Gastroesophageal sphincter (tissue), 4 donors: ENCODE data around the gene CDK11B. TPM values are rescaled to one million over a fixed set of nuclear protein-coding genes. Genes with fewer than 3 reads are reported as not detected.

Source experiments
- ATAC-seq: fragments of 150-250 bp; one replicate; pipeline ENCODE4 v1.9.1; 2016; ENCODE audit warnings: mild to moderate bottlenecking, moderate library complexity
- H3K27ac ChIP-seq, 4 donors: fragments of 200-600 bp; sonication (generic) in 3 of 4; 1 replicate in 3 of 4; 2 replicates in 1 of 4; pipeline ENCODE4 v1.5.1; 2016 to 2019
- H3K27me3 ChIP-seq: fragments of 200-600 bp; sonication (generic); one replicate; pipeline ENCODE4 v1.5.1; 2019
- H3K36me3 ChIP-seq, 2 donors: fragments of 200-600 bp; sonication (generic); one replicate each; pipeline ENCODE4 v1.5.1; 2019; ENCODE audit warnings: control low read depth in 1 of 2
- H3K4me1 ChIP-seq, 3 donors: fragments of 200-600 bp; sonication (generic); 1 replicate in 2 of 3; 2 replicates in 1 of 3; pipeline ENCODE4 v1.5.1; 2016 to 2019; ENCODE audit warnings: control low read depth in 2 of 3
- H3K4me3 ChIP-seq, 2 donors: fragments of 200-600 bp; sonication (generic); one replicate each; pipeline ENCODE4 v1.5.1; 2019; ENCODE audit warnings: mild to moderate bottlenecking in 1 of 2, moderate library complexity in 1 of 2
- H3K9me3 ChIP-seq, 3 donors: fragments of 200-600 bp; sonication (generic); one replicate each; pipeline ENCODE4 v1.5.1; 2017 to 2019; ENCODE audit warnings: control low read depth in 2 of 3
- EP300 ChIP-seq: sonication (generic); formaldehyde crosslinking; IDR thresholded peaks from one replicate; pipeline ENCODE4 v1.6.1; 2017; ENCODE audit warnings: antibody characterized with exemption, mild to moderate bottlenecking
- POLR2A ChIP-seq, 2 donors: fragments of 450-650 bp; IDR thresholded peaks; one replicate each; pipeline ENCODE4 v1.6.1; 2017; ENCODE audit warnings: antibody characterized with exemption in 2 of 2, mild to moderate bottlenecking in 2 of 2, moderate library complexity in 1 of 2
- POLR2AphosphoS5 ChIP-seq: sonication (generic); formaldehyde crosslinking; IDR thresholded peaks from one replicate; pipeline ENCODE4 v1.6.1; 2017; ENCODE audit warnings: antibody characterized with exemption
- WGBS, 2 donors: methylation state at CpG; one replicate each; pipeline ENCODE4 v1.1.5; 2018; ENCODE audit warnings: low coverage in 1 of 2; 5-methylcytosine and 5-hydroxymethylcytosine counted together
- total RNA-seq, 4 donors: library from RNA; depleted of rRNA; stranded (reverse); fragments of >200 nt; gene quantifications; one replicate each; pipeline ENCODE4 v1.1.0, GENCODE V29; 2016
- TF ChIP-seq, protein P1 (sequence below), 4 experiments: fragments of 200-600 bp in 2 of 4; fragments of 450-650 bp in 2 of 4; sonication (generic) in 1 of 4; IDR thresholded peaks; one replicate each; pipeline ENCODE4 v1.5.1; 2017 to 2019; ENCODE audit warnings: antibody characterized with exemption in 4 of 4, mild to moderate bottlenecking in 2 of 4, moderate library complexity in 2 of 4

Gene CDK11B
- total RNA-seq, 4 donors from 2014 or later: 19.2 to 59.3 (median 25.4) TPM

DNA sequence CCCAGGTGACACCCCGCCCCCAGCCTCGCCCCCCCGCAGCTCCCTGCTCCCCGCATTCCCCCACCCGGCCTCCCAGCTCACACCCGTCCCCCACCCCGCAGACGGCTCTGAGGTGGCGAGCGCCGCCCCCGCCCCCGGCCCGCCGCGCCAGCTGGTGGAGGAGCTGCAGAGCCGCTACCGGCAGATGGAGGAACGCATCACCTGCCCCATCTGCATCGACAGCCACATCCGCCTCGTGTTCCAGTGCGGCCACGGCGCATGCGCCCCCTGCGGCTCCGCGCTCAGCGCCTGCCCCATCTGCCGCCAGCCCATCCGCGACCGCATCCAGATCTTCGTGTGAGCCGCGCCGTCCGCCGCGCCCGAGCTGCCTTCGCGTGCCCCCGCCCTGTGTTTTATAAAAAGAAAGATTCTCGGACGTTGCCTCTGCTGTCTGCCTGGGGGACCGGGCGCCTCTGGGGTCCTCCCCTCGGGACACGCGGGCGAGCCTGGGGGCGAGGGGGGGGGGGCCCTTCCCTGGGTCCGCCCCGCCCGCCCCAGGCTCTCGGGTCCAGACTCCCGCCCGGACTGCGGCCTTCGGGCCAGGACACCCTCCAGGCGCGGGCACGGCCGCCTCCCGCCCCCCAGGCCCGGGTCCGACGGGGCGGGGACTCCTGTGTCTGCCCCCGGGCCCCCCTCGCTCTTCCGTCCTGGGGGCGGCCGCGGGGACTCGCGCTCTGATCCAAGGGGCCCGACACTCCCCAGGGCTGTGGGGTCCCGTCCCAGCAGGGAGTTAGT is 28.4 kb downstream of the CDK11B start:
- ATAC-seq: peak; percentile 68
- TF ChIP-seq EP300 (no peak), POLR2AphosphoS5 (no peak), POLR2A (IDR thresholded peaks at IDR 0.05) (no peak)
- TF ChIP-seq, protein P1, sequence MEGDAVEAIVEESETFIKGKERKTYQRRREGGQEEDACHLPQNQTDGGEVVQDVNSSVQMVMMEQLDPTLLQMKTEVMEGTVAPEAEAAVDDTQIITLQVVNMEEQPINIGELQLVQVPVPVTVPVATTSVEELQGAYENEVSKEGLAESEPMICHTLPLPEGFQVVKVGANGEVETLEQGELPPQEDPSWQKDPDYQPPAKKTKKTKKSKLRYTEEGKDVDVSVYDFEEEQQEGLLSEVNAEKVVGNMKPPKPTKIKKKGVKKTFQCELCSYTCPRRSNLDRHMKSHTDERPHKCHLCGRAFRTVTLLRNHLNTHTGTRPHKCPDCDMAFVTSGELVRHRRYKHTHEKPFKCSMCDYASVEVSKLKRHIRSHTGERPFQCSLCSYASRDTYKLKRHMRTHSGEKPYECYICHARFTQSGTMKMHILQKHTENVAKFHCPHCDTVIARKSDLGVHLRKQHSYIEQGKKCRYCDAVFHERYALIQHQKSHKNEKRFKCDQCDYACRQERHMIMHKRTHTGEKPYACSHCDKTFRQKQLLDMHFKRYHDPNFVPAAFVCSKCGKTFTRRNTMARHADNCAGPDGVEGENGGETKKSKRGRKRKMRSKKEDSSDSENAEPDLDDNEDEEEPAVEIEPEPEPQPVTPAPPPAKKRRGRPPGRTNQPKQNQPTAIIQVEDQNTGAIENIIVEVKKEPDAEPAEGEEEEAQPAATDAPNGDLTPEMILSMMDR (IDR thresholded peaks at IDR 0.05): no peak
- H3K9me3 ChIP-seq: no peaks in the 10 kb centered on the region
- peaks cover 0 to 52% of the 10 kb centered on the region in 2 donors for H3K36me3 ChIP-seq
- peaks cover 41% of the 10 kb centered on the region for H3K27me3 ChIP-seq
- peak overlapping the region; percentile 5 to 45 for H3K4me3 ChIP-seq
- peaks cover 0 to 27% (median 9%) of the 10 kb centered on the region in 3 donors for H3K4me1 ChIP-seq
- WGBS, 2 donors: no CpG with 5 or more reads among the region's 81 CpGs
- H3K27ac ChIP-seq: peak overlapping the region in 3 of 4 donors; percentile 78 to 88 (median 83)

DNA sequence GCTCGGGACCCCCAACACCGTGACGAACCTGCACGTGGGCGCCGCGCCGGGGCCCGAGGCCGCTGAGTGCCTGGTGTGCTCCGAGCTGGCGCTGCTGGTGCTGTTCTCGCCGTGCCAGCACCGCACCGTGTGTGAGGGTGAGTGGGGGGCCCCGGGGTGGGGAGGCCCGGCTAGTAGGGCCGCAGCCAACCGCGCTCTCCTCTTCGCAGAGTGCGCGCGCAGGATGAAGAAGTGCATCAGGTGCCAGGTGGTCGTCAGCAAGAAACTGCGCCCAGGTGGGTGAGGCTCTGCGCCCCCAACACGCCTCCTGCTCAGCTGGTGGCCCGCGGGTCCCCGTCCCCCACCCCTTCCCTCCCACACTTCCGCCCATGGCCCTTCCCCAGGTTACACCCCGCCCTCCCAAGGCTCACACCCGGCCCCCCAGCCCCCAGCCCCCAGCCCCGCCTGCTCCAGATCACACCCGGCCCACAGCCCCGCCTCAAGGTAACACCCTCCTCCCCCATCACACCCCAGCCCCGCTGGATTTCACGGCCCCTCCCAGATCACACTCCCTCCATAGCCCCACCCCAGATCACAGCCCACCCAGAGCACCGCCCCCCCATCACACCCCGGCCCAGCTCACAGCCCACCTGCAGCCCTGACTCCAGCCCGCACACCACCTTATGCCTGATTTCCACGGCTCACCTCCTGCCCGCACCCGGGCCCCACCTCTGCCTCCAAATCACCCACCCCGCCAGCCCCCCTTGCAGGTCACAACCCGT is 29.2 kb downstream of the CDK11B start:
- H3K36me3 ChIP-seq: peaks cover 0 to 60% of the 10 kb centered on the region in 2 donors

DNA sequence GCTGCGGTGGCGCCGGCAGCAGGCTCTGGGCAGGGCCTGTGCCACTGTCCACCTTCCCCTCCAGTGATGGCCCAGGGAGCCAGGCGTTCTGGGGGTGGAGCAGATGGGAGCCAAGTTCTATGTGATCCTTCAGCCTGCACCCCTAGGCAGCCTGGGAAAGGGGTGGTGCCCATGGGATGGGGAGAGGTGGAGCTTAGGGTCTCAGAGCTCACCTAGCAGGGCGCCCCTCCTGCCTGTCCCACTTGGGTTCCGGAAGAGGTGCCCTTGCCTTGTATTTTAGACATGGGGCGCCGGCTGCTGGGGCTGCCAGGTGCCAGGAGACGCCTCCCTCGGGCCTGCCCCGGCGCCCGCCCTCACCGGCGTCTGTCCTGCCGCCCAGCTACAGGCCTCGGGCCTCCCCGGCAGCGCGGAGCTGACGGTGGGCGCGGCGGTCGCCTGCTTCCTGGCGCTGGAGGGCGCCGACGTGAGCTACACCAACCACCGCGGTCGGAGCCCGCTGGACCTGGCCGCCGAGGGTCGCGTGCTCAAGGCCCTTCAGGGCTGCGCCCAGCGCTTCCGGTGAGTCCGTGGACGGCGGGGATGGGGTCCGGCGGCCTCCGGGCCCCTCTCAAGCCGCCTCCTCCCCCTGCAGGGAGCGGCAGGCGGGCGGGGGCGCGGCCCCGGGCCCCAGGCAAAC is 29.9 kb downstream of the CDK11B start:
- peak overlapping the region in 1 of 2 donors; percentile 0 for H3K4me3 ChIP-seq
- ATAC-seq: no peak
- H3K36me3 ChIP-seq: peaks cover 0 to 66% of the 10 kb centered on the region in 2 donors
- H3K27ac ChIP-seq: no peak overlapping the region
- WGBS, 2 donors: no CpG with 5 or more reads among the region's 53 CpGs
- peaks cover 41% of the 10 kb centered on the region for H3K27me3 ChIP-seq
- peaks cover 0 to 27% (median 9%) of the 10 kb centered on the region in 3 donors for H3K4me1 ChIP-seq
- TF ChIP-seq, protein P1 (IDR thresholded peaks at IDR 0.05): no peak
- TF ChIP-seq POLR2AphosphoS5: no peak
- no peak for TF ChIP-seq POLR2A (IDR thresholded peaks at IDR 0.05)
- TF ChIP-seq EP300: no peak
- no peaks in the 10 kb centered on the region for H3K9me3 ChIP-seq

More for the DNA sequence above, 29.2 kb downstream of the CDK11B start:
- Histone ChIP-seq H3K4me3 (peak overlapping the region in 1 of 2 donors; percentile 45), H3K27me3 (peaks cover 41% of the 10 kb centered on the region), H3K9me3 (no peaks in the 10 kb centered on the region), H3K4me1 (peaks cover 0 to 27% (median 9%) of the 10 kb centered on the region in 3 donors), H3K27ac (peak overlapping the region in 2 of 4 donors; percentile 78 to 88)
- WGBS, 2 donors: 80% methylated on average over 9 of the region's 48 CpGs; no CpG with 5 or more reads in 1 of the 2 donors
- no peak for TF ChIP-seq EP300
- TF ChIP-seq, protein P1 (IDR thresholded peaks at IDR 0.05): no peak
- TF ChIP-seq POLR2A (IDR thresholded peaks at IDR 0.05): no peak
- TF ChIP-seq POLR2AphosphoS5: no peak
- no peak for ATAC-seq

DNA sequence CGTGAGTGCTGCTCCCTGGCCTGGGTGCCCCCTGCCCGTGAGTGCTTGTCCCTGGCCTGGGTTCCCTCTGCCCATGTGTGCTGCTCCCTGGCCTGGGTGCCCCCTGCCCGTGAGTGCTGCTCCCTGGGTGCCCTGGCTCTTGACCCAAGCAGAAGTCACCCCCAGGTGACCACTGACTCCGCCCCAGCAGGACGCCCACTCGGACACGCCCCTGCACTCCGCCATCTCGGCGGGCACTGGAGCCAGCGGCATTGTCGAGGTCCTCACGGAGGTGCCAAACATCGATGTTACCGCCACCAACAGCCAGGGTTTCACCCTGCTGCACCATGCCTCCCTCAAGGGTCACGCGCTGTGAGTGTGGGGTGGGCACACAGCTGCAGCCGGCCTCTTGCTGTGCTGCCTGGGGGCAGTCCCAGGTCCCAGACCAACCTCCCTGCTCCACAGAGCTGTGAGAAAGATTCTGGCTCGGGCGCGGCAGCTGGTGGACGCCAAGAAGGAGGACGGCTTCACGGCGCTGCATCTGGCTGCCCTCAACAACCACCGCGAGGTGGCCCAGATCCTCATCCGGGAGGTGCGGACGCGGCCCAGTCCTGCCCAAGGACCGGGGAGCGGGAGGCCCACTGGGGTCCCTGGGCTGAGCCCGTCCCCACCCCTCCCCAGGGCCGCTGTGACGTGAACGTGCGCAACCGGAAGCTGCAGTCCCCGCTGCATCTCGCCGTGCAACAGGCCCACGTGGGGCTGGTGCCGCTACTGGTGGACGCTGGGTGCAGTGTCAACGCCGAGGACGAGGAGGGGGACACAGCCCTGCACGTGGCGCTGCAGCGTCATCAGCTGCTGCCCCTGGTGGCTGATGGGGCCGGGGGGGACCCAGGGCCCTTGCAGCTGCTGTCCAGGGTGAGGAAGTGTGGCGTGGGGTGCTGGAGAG is 30.7 kb downstream of the CDK11B start:
- Histone ChIP-seq H3K4me1 (peaks cover 0 to 27% (median 9%) of the 10 kb centered on the region in 3 donors), H3K27me3 (peaks cover 41% of the 10 kb centered on the region), H3K27ac (no peak overlapping the region), H3K9me3 (no peaks in the 10 kb centered on the region), H3K4me3 (no peak overlapping the region), H3K36me3 (peaks cover 0 to 70% of the 10 kb centered on the region in 2 donors)
- WGBS, 2 donors: no CpG with 5 or more reads among the region's 53 CpGs
- no peak for ATAC-seq
- TF ChIP-seq EP300: no peak
- TF ChIP-seq POLR2AphosphoS5: no peak
- TF ChIP-seq POLR2A (IDR thresholded peaks at IDR 0.05): no peak
- TF ChIP-seq, protein P1 (IDR thresholded peaks at IDR 0.05): no peak
